Hippocampal formation (tissue), 2 donors: ENCODE results near the gene THSD4.

Experiments used
- DNase-seq, 2 donors: peaks; one replicate each; lab custom pipeline; 2025; lab: John Stamatoyannopoulos, UW

Gene THSD4

DNA sequence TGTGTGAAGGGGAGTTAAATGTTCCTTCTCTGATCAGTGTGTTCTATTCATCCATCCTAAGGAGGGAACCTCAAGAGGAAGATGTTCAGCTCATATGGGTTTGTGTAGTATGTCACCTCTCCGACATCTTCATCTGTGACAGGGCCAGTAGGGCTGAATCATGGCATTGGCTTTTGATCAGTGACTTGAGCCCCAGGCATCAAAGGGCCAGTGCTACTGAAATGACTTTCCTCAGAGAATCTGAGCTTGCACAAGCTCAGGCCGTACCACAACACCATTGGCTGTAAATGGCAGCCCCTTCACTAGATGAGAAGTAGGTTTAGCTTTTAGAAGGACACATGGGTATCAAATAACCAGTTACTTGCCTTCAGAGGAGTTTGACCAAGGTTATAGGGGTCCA is 511.9 kb downstream of the THSD4 start:
- no peak for DNase-seq

DNA sequence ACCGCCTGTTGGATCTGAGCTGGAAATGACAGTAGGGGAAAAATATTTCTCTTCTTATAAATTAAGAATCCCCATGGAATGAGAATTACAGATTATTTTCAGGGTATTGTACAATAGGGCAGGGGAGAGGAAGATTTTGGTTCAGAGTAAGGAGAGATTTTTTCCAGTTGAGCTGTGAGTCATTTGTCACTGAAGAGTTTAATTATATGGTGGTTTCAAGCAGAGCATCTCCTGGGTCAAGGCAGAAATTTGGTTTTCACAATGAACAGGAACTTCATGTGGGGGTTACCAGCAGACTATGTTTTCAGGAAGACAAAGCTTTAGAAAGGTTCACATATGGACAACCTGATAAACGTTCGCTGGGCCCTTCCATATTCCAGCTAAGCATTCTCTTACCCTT is 512.3 kb downstream of the THSD4 start:
- no peak for DNase-seq

DNA sequence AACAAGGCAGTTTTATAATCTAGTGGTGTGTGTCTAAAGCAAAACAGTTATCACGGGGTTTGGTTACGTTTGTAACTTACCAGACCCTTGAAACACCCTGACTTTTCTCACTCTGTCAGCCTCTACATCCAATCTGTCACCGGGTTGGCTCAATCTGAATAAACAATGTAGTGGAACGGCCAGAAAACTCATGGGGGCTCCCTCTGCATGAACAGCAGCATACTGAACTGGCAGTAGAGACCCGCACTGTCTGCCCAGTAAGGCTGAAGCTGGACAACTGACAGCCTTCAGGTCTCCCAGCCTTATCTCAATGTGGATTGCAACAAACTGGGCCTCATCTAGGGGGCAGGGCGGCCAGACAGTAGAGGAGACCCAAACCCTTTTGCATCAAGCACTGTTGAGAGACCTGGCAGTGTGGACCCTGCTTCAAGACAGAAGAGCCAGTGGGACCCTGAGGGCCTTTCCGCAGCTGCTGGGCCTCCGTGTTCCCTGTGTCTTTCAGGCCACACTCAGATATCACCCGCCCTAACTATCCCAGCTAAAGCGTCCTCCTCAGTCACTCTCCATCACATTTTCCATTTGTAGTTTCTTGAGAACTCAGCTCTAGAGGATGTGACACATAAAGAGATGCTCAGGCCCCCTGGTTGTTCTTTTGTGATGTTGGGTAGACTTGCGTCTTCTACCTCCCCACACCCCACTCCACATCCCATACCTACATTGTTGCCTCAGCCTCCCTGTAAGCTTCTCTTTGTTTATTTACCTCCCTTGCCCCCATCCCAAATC is 513.9 kb downstream of the THSD4 start:
- no peak for DNase-seq

DNA sequence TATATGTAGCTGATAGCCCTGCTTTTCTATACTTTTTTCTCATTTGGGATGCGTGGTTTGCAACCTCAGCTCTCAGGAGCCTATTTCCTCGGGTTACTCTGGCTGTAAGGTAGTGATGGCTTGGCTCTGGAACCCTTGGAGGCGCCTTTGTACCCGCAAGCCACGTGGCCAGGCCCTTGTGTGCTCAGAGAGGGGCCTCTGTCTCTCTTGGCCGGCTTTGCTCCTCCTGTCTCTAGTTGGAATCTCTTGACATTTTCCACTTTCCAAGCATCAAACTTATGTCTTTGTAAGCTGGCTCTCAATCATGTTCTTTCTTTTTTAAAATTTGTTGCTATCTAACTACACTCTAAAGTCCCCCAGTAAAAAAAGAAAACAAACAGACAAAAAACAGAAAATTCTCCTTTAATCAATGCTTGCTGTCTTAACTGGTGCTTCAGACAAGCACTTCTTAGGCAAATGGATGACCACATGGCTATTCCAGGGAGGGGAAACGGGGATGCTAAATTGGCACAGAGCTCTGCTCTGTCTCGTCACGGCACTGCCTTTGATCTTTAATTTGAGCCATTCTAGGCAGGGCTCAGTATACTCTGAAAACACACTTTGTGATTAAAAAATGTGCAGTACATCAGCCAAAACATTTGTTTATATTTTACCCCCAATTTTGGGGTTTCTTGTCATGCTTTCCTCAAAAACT is 514.7 kb downstream of the THSD4 start:
- peak in 1 of 2 donors; percentile 18 for DNase-seq

GRCh38 chr15:71630475-71630809 is 515.2 kb downstream of the THSD4 start:
- no peak for DNase-seq

- no peak for DNase-seq
Measured at GRCh38 chr15:71632576-71633195, 517.4 kb downstream of the THSD4 start.

DNA sequence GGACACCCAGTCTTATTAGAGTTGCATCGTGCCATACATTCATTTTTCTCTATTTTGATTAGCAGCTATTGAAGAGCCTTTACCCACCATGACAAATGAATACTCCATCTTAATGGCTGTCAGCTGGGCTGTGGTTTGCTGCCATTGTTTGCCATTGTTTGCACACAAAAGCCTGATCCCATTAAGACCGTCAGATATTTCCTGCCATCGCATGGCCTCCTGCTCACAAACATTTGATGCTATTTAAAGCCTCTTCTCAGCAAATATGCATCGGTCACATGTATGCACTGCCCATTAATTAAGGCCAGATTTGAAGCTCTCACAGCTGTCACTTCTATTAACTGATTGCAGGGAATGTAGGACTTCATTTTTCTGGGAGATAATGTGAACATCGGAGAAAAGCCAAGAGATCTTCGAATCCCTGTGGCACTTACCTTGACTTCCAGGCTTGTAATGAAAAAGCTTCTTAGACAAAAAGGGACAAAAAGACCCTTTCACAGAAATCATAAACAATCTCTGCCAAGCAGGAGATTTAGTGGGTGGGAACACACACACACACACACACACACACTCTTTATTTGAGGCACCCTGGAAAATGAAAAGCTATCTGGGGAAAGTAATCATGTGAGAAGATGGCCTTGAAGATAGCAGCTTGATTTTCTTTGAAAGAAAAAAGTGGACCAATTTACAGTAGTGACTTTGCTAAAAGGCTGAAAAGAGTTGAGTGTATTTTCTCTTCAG is 519.7 kb downstream of the THSD4 start:
- no peak for DNase-seq

DNA sequence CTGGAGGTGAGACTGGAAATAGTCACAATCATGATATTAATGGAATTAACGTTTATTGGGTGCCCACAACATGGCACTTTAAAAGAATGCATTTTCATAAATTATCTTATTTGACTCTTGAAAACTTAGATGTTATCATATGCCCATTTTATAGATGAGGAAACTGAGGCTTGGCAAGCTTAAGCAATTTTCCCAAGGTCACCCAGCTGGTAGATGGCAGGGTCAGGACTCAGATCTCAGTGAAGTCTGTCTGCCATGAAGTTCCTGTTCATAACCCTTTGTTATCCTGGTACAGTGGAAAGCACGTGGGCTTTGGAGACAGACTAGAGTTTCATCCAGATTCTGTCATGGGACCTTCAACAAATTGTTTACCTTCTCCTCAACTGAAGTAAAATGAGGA is 520.5 kb downstream of the THSD4 start:
- DNase-seq: no peak

DNA sequence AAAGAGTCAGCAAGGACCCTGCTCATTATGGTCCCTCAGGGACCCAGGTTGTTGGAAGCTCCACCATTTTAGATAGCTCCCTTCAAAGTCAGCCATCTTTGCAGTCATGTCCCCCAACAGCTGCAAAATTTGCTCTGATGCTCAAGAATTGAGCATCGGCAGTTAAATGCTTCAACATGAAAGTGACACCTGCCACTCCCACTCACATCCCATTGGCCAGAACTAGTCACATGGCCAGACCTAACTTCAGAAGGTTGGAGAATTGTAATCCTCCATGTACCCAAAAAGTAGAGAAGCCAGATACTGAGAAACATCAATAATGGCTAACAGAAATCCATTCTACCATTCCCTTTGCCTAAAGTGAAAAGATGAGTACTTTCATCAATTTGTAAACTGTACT is 523.6 kb downstream of the THSD4 start:
- DNase-seq: no peak

GRCh38 chr15:71639471-71639870 is 524.2 kb downstream of the THSD4 start:
- DNase-seq: no peak

- no peak for DNase-seq
Measured at GRCh38 chr15:71643918-71644317, 528.6 kb downstream of the THSD4 start.

- DNase-seq: no peak
Measured at GRCh38 chr15:71646767-71647486, 531.7 kb downstream of the THSD4 start.

DNA sequence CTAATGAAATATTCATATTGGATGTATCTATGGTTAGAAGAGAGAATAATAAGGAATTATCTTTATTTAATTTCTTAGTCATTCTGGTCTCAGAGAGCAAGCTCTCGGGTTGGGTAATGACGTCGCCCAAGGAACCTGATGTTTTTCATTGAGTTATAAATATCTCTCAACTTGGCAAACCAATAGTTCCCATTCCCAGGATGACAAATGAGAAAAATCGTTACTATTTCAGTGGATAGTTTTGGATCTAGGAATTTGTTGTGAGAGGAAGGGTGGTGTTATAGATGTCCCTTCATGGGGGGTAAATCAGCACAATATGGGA is 532.2 kb downstream of the THSD4 start:
- no peak for DNase-seq

- no peak for DNase-seq
Measured at GRCh38 chr15:71648095-71648494, 532.8 kb downstream of the THSD4 start.

GRCh38 chr15:71649894-71650293 is 534.6 kb downstream of the THSD4 start:
- DNase-seq: no peak

GRCh38 chr15:71650603-71651002 is 535.3 kb downstream of the THSD4 start:
- no peak for DNase-seq

DNA sequence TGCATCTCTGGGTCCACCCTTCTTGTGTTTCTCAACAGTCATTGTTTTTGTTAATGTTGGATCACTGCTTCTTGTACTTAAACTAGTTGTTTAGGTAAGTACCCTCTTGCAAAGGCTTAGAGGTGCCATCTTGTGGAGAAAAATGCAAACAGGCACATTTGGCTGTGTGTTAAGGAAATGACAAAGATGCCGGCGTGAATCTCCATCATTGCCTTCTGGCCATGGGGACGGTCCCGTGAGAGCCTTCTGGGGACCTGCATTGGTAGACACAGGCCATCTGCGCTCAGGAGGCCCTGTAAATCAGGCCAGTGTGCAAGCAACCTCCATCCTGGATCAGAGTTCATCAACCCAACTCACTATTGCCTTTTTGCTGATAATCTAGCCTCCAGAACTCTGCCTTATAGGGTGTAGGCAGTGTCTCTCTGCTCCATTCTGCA is 536.5 kb downstream of the THSD4 start:
- DNase-seq: no peak

DNA sequence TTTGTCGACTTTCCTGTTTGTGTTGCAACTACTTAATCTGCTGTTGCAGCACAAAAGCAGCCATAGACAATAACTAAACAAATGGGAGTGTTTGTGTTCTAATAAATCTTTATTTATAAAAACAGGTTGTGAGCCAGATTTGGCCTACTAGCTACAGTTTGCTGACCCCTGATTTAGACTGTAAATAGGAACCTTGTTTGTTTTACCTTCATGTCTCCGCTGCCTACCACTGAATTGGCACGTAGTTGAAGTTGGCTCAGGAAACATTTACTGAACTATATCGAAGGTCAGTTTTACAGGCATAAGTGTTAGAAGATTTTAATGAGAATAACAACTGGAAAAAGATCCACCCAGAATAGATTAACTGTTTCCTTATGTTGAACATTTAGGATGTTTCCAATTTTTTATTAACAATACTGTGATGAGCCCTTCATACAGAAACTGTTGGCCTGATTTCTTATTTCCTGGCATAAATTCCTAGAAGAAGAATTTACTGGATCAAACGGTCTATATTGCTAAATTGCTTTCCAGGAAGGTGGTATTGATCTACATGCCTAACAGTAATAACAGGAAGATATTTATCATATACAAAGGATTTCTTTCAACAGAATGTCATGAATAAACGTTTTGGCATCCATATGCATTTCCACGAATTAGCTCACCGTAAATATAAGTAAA is 538.9 kb downstream of the THSD4 start:
- DNase-seq: no peak

GRCh38 chr15:71654720-71655174 is 539.5 kb downstream of the THSD4 start:
- DNase-seq: no peak

GRCh38 chr15:71656425-71656824 is 541.2 kb downstream of the THSD4 start:
- DNase-seq: no peak

- no peak for DNase-seq
Measured at GRCh38 chr15:71657141-71657540, 541.9 kb downstream of the THSD4 start.
